ENCODE results near the gene RNF227. TPM values are rescaled to one million over a fixed set of nuclear protein-coding genes. Genes with fewer than 3 reads are reported as not detected.

The RNF227 gene
- polyA plus RNA-seq, 1 donor = 3.5 TPM

- peak; percentile 85 for DNase-seq
These were observed 13.3 kb upstream of the RNF227 start, which contains the start of gene KCNAB3 for GRCh38 chr17:7929158-7930023. KCNAB3 (minus strand) TSS chr17:7929856; CDS start chr17:7929435, 421 bp downstream.

- no peak for DNase-seq
These were observed 11.5 kb upstream of the RNF227 start for GRCh38 chr17:7927596-7927995.

- peak; percentile 91 for DNase-seq
These were observed 6.9 kb upstream of the RNF227 start for GRCh38 chr17:7922845-7923628.

GRCh38 chr17:7922269-7922844 is 6.3 kb upstream of the RNF227 start:
- DNase-seq = no peak

DNA sequence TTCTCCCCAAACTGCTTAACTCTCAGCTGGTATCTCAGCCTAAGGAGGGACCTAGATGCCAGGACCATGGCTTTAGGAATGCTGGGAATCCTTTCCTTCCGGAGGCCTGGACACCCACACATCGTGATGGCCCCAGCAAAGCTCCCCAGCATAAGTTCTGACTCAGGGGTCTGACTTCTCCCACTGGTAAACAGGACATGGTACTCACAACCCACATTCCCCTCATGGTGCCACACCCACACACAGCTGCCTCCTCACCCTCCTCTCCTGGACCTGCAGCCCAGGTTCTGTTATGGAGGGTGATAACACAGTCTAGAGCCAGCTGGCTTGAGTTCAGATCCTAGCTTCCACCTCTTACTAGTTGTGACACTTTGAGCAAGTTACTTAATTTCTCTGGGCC is 719 bp upstream of the RNF227 start:
- no peak for DNase-seq

- DNase-seq = no peak
These were observed 245 bp upstream of the RNF227 start for GRCh38 chr17:7916385-7916682.

GRCh38 chr17:7915179-7915610 is 894 bp downstream of the RNF227 start:
- no peak for DNase-seq

- DNase-seq = peak; percentile 67
These were observed 3.1 kb downstream of the RNF227 start for GRCh38 chr17:7912927-7913524.

- no peak for DNase-seq
These were observed 5.0 kb downstream of the RNF227 start for GRCh38 chr17:7911116-7911515.

GRCh38 chr17:7910711-7911110 is 5.4 kb downstream of the RNF227 start:
- DNase-seq = no peak

DNA sequence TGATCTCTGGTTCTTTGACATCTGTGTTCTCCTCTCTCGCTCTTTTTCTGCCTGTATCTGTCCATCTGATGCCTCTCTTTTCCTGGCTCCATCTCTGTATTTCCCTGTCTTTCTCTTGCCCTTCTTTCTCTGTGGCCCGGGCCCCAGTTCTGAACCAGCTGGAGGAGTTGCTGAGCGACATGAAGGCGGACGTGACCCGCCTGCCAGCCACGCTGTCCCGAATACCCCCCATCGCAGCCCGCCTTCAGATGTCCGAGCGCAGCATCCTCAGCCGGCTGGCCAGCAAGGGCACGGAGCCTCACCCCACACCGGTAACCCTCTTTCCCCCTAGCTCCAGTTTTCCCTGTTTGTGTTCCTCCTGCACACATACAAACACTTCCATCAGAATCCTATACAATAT is 5.8 kb downstream of the RNF227 start:
- no peak for DNase-seq

DNA sequence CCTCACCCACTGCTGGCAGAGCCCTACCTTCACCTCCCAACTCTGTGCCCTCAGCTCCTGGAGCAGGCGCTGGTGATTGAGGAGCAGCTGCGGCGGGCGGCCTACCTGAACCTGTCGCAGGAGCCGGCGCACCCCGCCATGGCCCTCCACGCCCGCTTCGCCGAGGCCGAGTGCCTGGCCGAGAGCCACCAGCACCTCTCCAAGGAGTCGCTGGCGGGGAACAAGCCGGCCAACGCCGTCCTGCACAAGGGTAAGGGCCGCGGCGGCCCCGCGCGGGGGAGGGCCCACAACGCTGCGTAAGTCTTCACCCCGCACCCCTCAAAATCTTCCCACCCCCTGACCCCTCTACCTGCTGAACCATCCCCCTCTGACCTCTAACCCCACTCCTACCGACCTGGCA is 7.0 kb downstream of the RNF227 start:
- DNase-seq = no peak

GRCh38 chr17:7903154-7904103 is 12.7 kb downstream of the RNF227 start:
- DNase-seq = no peak

DNA sequence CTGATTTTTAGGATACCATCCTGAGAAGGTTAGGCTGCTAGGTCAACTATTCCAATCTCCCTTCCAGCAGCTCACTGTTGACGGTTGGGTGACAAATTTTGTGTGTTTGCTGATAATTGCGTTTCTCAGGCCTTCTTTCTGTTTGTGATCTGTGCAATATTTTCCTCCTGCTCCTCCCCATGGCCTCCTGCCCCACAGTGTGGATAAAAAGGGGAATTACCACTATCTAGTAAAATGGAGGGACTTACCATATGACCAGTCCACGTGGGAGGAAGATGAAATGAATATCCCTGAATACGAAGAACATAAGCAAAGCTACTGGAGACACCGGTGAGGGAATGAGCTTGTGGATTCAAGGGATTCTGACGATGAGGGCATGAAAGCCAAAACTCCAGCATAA is 18.3 kb downstream of the RNF227 start:
- DNase-seq = no peak

- no peak for DNase-seq
These were observed 19.0 kb downstream of the RNF227 start for GRCh38 chr17:7897090-7897489.

DNA sequence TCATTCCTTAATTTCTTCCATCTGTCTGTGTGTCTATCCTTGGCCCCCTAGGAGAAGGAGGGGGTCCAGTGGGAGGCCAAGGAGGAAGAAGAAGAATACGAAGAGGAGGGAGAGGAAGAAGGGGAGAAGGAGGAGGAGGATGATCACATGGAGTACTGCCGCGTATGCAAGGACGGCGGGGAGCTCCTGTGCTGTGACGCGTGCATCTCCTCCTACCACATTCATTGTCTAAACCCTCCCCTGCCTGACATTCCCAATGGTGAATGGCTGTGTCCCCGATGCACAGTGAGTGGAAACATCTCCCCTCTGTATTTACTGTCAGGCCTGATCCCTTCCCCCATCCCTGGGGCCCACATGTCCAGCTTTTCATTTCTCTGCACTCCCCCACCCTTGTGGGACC is 21.2 kb downstream of the RNF227 start:
- no peak for DNase-seq

DNA sequence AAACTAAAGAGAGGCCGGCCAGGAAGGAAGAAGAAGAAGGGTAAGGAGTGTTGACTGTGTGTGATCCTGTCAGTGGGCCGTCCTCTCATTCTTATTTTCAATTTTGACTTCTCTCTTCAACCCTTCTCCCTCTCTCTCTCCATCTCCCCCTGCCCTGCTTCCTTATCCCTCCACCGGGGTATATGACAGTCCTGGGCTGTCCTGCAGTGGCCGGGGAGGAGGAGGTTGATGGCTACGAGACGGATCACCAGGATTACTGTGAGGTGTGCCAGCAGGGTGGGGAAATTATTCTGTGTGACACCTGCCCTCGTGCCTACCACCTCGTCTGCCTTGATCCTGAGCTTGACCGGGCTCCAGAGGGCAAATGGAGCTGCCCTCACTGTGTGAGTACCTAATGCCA is 21.9 kb downstream of the RNF227 start:
- DNase-seq = no peak

GRCh38 chr17:7893187-7893880 is 22.8 kb downstream of the RNF227 start:
- DNase-seq = no peak

GRCh38 chr17:7889166-7889955 is 26.7 kb downstream of the RNF227 start:
- peak; percentile 88 for DNase-seq

DNA sequence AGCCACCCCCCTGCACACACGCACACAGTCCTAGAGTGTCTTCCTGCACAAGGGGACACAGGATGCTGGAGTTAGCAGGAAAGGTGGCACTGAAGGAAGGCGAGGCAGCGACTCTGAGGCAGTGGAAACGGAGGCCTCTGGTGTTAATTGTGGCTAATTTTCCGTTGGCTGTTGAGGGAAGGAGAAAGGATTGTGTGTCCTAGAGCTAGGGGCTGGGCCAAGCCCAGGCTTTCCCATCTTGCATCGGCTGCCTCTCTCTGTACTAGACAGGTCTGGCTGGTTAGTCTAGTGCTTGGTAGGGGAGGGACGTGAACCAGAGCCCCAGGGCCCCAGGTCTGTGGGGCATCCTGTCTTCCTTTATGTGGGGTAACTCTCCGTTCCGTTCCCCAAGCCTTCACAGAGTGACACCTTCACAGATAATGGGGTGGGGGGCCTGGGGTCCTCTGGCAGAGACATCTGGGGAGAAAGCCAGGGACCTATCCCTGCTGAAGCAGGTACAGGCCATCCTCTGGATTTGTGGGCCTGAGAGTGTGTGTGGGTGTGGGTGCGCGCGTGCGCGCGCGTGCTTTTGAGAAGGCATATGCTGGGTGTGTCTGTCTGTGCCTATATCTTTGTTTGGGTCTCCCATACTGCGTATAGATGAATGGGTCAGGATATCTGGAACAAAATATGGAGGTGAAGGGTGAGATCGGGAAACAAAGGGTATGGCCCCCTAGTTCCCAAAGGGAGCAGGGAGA is 27.7 kb downstream of the RNF227 start, which contains the start of gene CHD3:
TSS of gene CHD3 (plus strand) at position 606 of the 737 bp plus-strand sequence. CDS start 212 bp downstream, outside the sequence.
- peak; percentile 53 for DNase-seq
